Psoas muscle (tissue), 8 donors: ENCODE results near the gene DNPH1. TPM values are rescaled to one million over a fixed set of nuclear protein-coding genes. Genes with fewer than 3 reads are reported as not detected.

Source experiments
- ATAC-seq, 4 donors: fragments of 200-7000 bp; cut with Tn5 transposase; one replicate each; pipeline ENCODE4 v1.9.1; 2020; ENCODE audit warnings: moderate library complexity in 3 of 4, mild to moderate bottlenecking in 2 of 4
- DNase-seq, 2 donors: peaks; one replicate each; pipeline ENCODE4 v3.0.0-alpha.2; 2020
- H3K27ac ChIP-seq: fragments of 200-600 bp; one replicate; pipeline ENCODE4 v1.8.0; 2022
- H3K27me3 ChIP-seq, 3 donors: fragments of 200-600 bp in 1 of 3; one replicate each; pipeline versions ENCODE4 v1.6.1 to v1.8.0; 2013 to 2022; ENCODE audit warnings: low read length in 2 of 3, mild to moderate bottlenecking in 2 of 3, moderate library complexity in 1 of 3; ENCODE audit not compliant: insufficient read depth in 3 of 3
- H3K36me3 ChIP-seq, 2 donors: fragments of 200-600 bp in 1 of 2; one replicate each; pipeline versions ENCODE4 v1.6.1 to v1.8.0; 2013 to 2022; ENCODE audit warnings: low read depth in 1 of 2, mild to moderate bottlenecking in 1 of 2, moderate library complexity in 1 of 2; ENCODE audit not compliant: insufficient read depth in 1 of 2
- H3K4me1 ChIP-seq: fragments of 200-600 bp; one replicate; pipeline ENCODE4 v1.8.0; 2022
- H3K4me3 ChIP-seq: fragments of 200-600 bp; one replicate; pipeline ENCODE4 v1.8.0; 2022; ENCODE audit warnings: mild to moderate bottlenecking
- H3K9me3 ChIP-seq: fragments of 200-600 bp; one replicate; pipeline ENCODE4 v1.8.0; 2022
- CTCF ChIP-seq: fragments of 200-600 bp; IDR thresholded peaks from one replicate; pipeline ENCODE4 v1.8.0; 2022; ENCODE audit warnings: antibody characterized with exemption
- WGBS, 3 donors: extraction: QIAGEN DNeasy Blood & Tissue Kit; methylation state at CpG; one replicate each; pipeline versions ENCODE4 v1.1.6 to v1.1.7; 2013; 5-methylcytosine and 5-hydroxymethylcytosine counted together
- intact Hi-C, 2 donors: fragments of 100-400 bp; cut with DNase I; formaldehyde crosslinking; loops; one replicate each; pipeline versions ENCODE4 v1.11.0 to v1.14.2; 2022
- polyA plus RNA-seq, 3 donors: library from polyadenylated mRNA; stranded (reverse); fragments of 200-250 nt; gene quantifications; one replicate each; pipeline ENCODE4 v1.2.3, GENCODE V29; 2013
- total RNA-seq, 4 donors: library from RNA; stranded (reverse); fragmentation: NEBNext Ultra II Directional in 2 of 4; extraction: Animal tissue kit (Norgen Biotek cat#: 25700) in 2 of 4; gene quantifications; one replicate each; pipeline versions ENCODE4 v1.2.1 to v1.2.4, GENCODE V29; 2021 to 2023
- donor health status: healthy with polysubstance abuse.
- donor health status: DM: no; HTN: no; CAD: no; lungs with moderate emphysema.
- donor health status: Bipolar disorder and iron deficiency.
- donor health status: healthy.
- donor health status: DM: yes; HTN: yes; CAD: no.
- donor health status: DM: no; HTN: no; CAD: no.
- donor health status: DM: no; HTN: no; CAD: no.
- donor health status: DM: yes; HTN: yes; CAD: no.

DNPH1 gene
- total and polyA plus RNA-seq, 7 donors = 20.7 to 83.6 (median 52.5) TPM

GRCh38 chr6:43211955-43212354 is 17.3 kb downstream of the DNPH1 start:
- Histone ChIP-seq H3K36me3 (peaks cover 2 to 49% of the 10 kb centered on the region in 2 donors), H3K27ac (no peak overlapping the region), H3K9me3 (no peaks in the 10 kb centered on the region), H3K4me1 (no peaks in the 10 kb centered on the region), H3K27me3 (no peaks in the 10 kb centered on the region), H3K4me3 (no peak overlapping the region)
- ATAC-seq (no peak), DNase-seq (no peak)
- 84 to 95% (median 89%) methylated on average over 1 of the region's 1 CpG for WGBS, 3 donors
- no peak for TF ChIP-seq CTCF
- intact Hi-C loops = no loop called here

- TF ChIP-seq CTCF = no peak
- Histone ChIP-seq H3K27me3 (no peaks in the 10 kb centered on the region), H3K9me3 (no peaks in the 10 kb centered on the region), H3K4me3 (no peak overlapping the region), H3K4me1 (no peaks in the 10 kb centered on the region), H3K27ac (no peak overlapping the region), H3K36me3 (peaks cover 0 to 50% of the 10 kb centered on the region in 2 donors)
- ATAC-seq (no peak), DNase-seq (no peak)
- intact Hi-C loops = no loop called here
- 89 to 98% (median 95%) methylated on average over 2 of the region's 2 CpGs for WGBS, 3 donors
Observed at GRCh38 chr6:43207286-43207685, 22.0 kb downstream of the DNPH1 start.

DNA sequence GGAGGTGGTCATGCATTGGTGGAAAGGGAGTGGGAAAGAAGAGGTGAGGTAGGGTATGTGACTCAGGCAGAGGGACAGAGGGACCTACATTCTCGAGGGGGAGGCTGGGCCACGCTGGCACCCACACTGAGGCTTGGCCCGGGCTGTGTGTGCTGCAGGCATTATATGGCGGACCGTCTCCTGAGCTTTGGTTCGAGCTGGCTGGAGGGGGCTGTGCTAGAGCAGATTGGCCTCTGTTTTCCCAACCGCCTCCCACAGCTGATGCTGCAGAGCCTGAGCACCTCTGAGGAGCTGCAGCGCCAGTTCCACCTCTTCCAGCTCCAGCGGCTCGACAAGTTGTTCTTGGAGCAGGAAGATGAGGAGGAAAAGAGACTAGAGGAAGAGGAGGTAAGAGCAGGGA is 23.4 kb downstream of the DNPH1 start:
- DNase-seq (no peak), ATAC-seq (no peak)
- Histone ChIP-seq H3K9me3 (no peaks in the 10 kb centered on the region), H3K36me3 (peaks cover 0 to 60% of the 10 kb centered on the region in 2 donors), H3K4me1 (no peaks in the 10 kb centered on the region), H3K27me3 (no peaks in the 10 kb centered on the region), H3K4me3 (no peak overlapping the region), H3K27ac (no peak overlapping the region)
- WGBS, 3 donors = 94 to 98% (median 96%) methylated on average over 10 of the region's 10 CpGs
- TF ChIP-seq CTCF = no peak
- intact Hi-C loops = no loop called here

DNA sequence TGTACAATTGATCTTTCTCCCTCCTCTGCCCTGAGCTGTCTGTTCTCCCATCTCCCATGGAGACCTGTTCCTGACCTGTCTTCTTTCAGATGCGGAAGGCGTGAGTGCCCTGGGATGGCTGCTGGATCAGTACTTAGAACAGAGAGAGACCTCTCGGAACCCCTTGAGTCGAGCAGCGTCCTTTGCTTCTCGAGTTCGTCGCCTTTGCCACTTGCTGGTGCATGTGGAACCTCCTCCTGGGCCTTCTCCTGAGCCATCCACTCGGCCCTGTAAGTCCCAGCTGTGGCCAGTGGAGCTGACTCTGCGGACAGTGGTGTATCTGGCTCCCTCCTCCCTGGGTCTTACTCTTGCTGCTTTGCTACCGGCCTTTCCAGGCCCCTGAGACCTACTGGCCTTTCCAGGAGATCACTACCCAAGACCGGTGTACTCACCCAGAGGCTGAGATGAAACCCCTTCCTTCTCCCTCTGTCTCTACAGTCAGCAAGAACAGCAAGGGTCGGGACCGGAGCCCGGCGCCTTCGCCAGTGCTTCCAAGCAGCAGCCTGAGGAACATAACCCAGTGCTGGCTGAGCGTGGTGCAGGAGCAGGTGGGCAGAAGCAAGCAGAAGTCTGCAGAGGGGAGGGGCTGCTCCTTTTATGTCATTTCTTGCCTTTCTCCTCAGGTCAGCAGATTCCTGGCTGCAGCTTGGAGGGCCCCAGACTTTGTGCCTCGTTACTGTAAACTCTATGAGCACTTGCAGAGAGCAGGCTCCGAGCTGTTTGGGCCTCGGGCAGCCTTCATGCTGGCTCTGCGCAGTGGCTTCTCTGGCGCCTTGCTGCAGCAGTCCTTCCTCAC is 24.8 kb downstream of the DNPH1 start:
- no peaks in the 10 kb centered on the region for H3K27me3 ChIP-seq
- WGBS, 3 donors = 92 to 97% (median 94%) methylated on average over 23 of the region's 23 CpGs
- no peak for ATAC-seq
- H3K4me1 ChIP-seq = no peaks in the 10 kb centered on the region
- intact Hi-C loops = no loop called here
- H3K9me3 ChIP-seq = no peaks in the 10 kb centered on the region
- peaks cover 0 to 73% of the 10 kb centered on the region in 2 donors for H3K36me3 ChIP-seq
- no peak for TF ChIP-seq CTCF
- no peak for DNase-seq
- no peak overlapping the region for H3K27ac ChIP-seq
- no peak overlapping the region for H3K4me3 ChIP-seq

DNA sequence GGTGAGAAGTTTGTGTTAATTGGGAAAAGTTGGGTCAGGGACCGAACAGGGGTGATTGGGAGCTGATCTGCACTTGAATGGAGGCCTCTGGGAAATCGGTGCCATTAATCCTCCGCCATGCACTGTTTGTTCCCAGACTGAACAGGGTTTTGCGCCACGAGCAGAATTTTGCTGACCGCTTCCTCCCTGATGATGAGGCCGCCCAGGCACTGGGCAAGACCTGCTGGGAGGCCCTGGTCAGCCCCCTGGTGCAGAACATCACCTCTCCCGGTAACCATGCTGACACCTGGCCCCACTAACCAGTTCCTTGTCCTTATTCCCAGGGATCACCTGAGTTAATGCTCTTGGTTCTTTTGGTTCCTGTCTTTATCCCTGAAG is 25.6 kb downstream of the DNPH1 start:
- Histone ChIP-seq H3K36me3 (peaks cover 0 to 81% of the 10 kb centered on the region in 2 donors), H3K9me3 (no peaks in the 10 kb centered on the region), H3K4me1 (no peaks in the 10 kb centered on the region), H3K27ac (no peak overlapping the region), H3K4me3 (no peak overlapping the region), H3K27me3 (no peaks in the 10 kb centered on the region)
- no peak for TF ChIP-seq CTCF
- no peak for ATAC-seq
- intact Hi-C loops = no loop called here
- WGBS, 3 donors = 87 to 95% (median 93%) methylated on average over 8 of the region's 8 CpGs
- no peak for DNase-seq
